T47D (cell line): ENCODE data around the gene SIRPA.
A peak's percentile ranks its signal among the peaks of the same experiment; 100 is the strongest.

Experiments used
- DNase-seq, 2 experiments: peaks; one replicate each; pipeline versions ENCODE4 v3.0.0 to v3.0.0-alpha.2; 2011 to 2012; ENCODE audit warnings: low read depth in 1 of 2, low spot score in 1 of 2
- JUND ChIP-seq: IDR thresholded peaks from 2 replicates; pipeline ENCODE4 v1.6.1; 2012; ENCODE audit warnings: low read depth
- in situ Hi-C: cut with HindIII; loops from 2 replicates; pipeline ENCODE4 v1.10.0; 2016; ENCODE audit warnings: low sequenced_read_pairs, low pct_unique_long_range_greater_than_20kb

Gene SIRPA

GRCh38 chr20:1894951-1895673 is at the start of gene SIRPA:
Gene SIRPA (plus strand): TSS chr20:1895407. CDS start chr20:1895448, 41 bp downstream.
- in situ Hi-C loops, result no loop called here
- peak; percentile 59 to 71 for DNase-seq
- TF ChIP-seq JUND, result no peak

- in situ Hi-C loops, result no loop called here
- DNase-seq, result no peak
- no peak for TF ChIP-seq JUND
Measured at GRCh38 chr20:1845701-1846100, 49.5 kb upstream of the SIRPA start.

GRCh38 chr20:1846341-1846740 is 48.9 kb upstream of the SIRPA start:
- no peak for DNase-seq
- in situ Hi-C loops, result no loop called here
- TF ChIP-seq JUND, result no peak

DNA sequence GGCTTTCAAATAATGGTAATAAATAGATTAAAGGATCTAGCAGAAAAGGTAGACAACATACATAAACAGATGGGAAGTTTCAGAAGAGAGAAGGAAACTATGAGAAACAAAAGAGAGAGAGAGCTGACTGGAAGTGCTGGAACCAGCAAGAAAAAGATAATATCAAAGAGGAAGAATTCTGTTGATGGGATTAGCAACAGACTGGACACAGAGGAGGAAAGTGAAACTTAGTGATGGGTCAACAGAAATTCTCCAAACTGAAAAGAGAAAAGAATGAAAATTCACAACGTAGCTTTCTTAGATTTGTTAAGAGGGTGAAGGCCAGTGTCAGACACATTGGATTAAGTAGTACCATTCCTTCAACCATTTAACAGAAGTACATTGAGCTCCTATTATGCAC is 48.3 kb upstream of the SIRPA start:
- TF ChIP-seq JUND, result no peak
- no peak for DNase-seq
- in situ Hi-C loops, result no loop called here

DNA sequence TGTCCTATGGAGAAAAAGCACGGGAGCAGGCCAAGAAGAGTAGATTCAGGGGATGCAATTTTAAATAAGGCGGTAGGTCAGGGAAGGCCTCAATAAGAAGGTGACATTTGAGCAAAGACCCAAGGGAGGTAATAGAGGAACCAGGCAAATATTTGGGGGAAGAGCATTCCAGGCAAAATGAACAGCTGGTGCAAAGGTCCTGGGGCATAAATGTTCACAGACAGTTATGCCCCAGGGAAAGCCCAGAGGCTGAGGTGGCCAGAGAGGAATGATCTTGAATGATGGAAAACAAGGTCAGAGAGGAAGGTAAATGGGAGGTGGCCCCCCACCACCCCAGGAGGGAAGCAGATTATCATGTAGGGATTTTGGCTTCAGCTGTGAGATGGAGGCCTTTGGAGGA is 47.4 kb upstream of the SIRPA start:
- in situ Hi-C loops, result no loop called here
- DNase-seq, result no peak
- no peak for TF ChIP-seq JUND

GRCh38 chr20:1848373-1848772 is 46.8 kb upstream of the SIRPA start:
- no peak for DNase-seq
- in situ Hi-C loops, result no loop called here
- no peak for TF ChIP-seq JUND

DNA sequence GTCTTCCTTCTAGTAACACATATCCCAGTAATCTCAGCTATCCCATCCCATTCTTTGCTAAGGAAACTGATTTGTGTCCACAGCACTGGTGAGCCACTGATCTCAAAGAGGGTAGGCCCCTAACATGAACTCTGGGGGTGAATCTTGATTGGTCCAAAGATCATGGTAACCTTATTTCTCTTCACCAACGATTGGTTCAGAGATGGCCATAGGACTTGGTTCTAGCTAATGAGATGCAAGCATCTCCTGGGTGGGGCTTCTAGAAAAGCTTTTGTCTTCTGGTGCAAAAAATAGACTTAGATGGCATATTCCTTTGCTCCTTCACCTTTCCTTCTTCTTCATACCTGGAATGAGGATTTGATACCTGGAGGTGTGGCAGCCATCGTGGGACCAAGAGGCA is 43.8 kb upstream of the SIRPA start:
- no peak for TF ChIP-seq JUND
- in situ Hi-C loops, result no loop called here
- DNase-seq, result no peak

DNA sequence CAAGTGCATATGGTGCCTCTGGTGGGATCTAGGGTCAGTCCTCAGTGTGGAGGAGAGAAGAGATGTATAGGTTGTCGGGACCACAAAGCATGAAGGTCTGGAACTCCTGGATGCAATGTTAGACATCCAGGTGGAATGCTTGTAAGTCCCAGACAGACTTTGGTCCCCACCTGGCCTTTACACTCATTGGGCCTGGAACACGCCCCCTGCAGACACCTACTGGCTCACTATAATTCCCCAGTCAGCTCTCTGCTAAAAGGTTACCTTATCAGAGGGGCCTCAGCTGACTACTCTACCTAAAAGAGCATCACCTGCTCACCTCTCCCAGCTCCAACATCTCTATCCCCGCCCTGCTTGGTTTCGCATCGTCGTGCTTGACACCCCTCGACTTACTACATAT is 41.7 kb upstream of the SIRPA start:
- in situ Hi-C loops, result no loop called here
- no peak for TF ChIP-seq JUND
- DNase-seq, result no peak

DNA sequence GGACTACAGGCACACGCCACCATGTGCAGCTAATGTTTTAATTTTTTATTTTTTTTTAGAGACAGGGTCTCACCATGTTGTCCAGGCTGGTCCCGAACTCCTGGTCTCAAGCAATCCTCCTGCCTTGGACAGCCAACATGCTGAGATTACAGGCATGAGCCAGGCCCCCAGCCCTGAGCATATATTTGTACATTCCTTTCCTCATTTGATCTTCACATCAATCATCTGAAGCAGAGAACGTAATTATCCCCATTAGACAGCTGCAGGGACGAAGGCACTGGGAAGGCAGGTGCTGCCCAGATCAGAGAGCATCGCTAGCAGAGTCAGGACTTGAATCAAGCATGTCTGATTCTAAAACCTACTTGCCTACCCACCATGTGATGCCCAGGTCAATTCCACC is 41.0 kb upstream of the SIRPA start:
- DNase-seq, result no peak
- in situ Hi-C loops, result no loop called here
- no peak for TF ChIP-seq JUND

DNA sequence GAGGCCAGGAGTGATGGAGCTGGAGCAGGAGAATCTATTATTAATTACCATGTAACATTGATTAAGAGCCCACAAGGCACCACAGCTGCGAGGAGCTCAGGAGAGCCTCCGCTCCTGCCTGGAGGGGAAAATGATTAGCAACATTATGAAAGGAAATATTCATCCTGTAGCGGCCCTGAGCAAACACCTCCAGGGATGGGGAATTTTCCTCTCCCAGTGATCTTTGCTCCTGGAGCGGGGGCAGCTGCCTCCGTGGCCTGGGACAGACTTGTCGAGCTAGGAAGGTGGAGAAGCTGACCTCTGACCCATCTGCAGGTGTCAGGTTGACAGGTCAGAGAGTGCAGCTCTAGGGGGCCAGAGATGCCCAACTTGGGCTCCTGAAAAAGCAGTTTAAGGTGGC is 40.1 kb upstream of the SIRPA start:
- no peak for TF ChIP-seq JUND
- in situ Hi-C loops, result no loop called here

GRCh38 chr20:1855690-1856089 is 39.5 kb upstream of the SIRPA start:
- DNase-seq, result no peak
- in situ Hi-C loops, result no loop called here
- no peak for TF ChIP-seq JUND

More for the DNA sequence above, 40.1 kb upstream of the SIRPA start:
- DNase-seq, result no peak

GRCh38 chr20:1856424-1856823 is 38.8 kb upstream of the SIRPA start:
- in situ Hi-C loops, result no loop called here
- DNase-seq, result no peak
- TF ChIP-seq JUND, result no peak

GRCh38 chr20:1857466-1857865 is 37.7 kb upstream of the SIRPA start:
- DNase-seq, result no peak
- TF ChIP-seq JUND, result no peak
- in situ Hi-C loops, result no loop called here

DNA sequence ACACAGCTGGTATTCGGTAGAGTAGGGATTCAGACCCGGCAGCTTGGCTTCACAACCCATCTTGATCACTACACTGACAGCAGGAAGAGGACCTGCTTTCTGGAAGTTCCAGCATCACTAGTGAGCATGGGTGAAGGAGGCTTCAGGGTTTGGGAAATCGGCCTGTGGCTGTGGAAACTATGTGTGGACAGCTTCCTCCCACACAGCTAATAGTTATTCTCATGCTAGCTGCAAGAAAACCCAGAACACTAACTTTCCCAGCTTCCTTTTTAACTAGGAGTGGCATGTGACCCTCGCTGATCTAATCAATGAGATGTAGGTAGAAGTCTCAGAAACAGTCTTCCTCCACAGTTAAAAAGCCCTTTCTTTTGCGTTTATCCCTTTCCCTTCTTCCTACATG is 36.3 kb upstream of the SIRPA start:
- DNase-seq, result no peak
- in situ Hi-C loops, result no loop called here
- TF ChIP-seq JUND, result no peak
